ENCODE data around the gene TCEA2. TPM values are rescaled to one million over a fixed set of nuclear protein-coding genes. Genes with fewer than 3 reads are reported as not detected.

TCEA2 gene
- total RNA-seq, 1 donor from 2014 or later = 123 TPM

DNA sequence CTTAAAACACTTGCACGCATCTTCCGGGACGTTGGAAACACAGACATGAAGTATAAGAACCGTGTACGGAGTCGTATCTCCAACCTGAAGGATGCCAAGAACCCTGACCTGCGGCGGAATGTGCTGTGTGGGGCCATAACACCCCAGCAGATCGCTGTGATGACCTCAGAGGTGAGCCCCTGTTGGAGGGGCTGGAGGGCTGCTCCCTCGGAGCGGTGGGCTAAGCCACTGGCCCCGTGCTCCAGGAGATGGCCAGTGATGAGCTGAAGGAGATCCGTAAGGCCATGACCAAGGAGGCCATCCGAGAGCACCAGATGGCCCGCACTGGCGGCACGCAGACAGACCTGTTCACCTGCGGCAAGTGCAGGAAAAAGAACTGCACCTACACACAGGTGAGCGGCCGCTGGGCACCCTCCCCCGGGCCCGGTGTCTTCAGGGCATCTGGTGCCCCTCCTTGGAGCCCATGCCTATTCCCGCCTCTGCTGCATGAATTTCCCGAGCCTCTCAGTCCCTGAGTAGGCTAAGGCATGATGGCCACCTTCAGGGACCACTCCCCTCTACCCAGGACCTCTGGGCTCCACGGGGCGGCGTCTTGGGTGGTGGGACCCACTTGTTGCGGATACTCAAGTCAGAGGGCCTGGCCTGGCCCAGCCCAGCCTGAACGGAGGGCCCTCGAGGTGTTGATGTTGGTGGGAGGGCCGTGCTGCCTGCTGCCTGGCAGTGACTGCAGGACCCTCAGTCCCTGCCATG, 7.4 kb downstream of the TCEA2 start:
- DNase-seq (ENCODE audit: low spot score) = no peak
- Mint-ChIP-seq H3K4me1 (ENCODE audit: unreplicated experiment) (peaks cover 10% of the 10 kb centered on the region), H3K27ac (ENCODE audit: unreplicated experiment) (no peak overlapping the region), H3K9me3 (ENCODE audit: unreplicated experiment) (no peaks in the 10 kb centered on the region), H3K27me3 (ENCODE audit: unreplicated experiment) (peaks cover 9% of the 10 kb centered on the region), H3K4me3 (ENCODE audit: unreplicated experiment) (no peak overlapping the region), H3K36me3 (ENCODE audit: low read depth, unreplicated experiment) (no peaks in the 10 kb centered on the region)
- TF ChIP-seq CTCF (IDR thresholded peaks at IDR 0.05; ENCODE audit: unreplicated experiment) = no peak

- DNase-seq (ENCODE audit: low spot score) = no peak
- no peak for TF ChIP-seq CTCF (IDR thresholded peaks at IDR 0.05; ENCODE audit: unreplicated experiment)
- H3K27me3 Mint-ChIP-seq (ENCODE audit: unreplicated experiment) = peaks cover 7% of the 10 kb centered on the region
- H3K4me1 Mint-ChIP-seq (ENCODE audit: unreplicated experiment) = peaks cover 3% of the 10 kb centered on the region
- H3K27ac Mint-ChIP-seq (ENCODE audit: unreplicated experiment) = no peak overlapping the region
- no peaks in the 10 kb centered on the region for H3K36me3 Mint-ChIP-seq (ENCODE audit: low read depth, unreplicated experiment)
- H3K9me3 Mint-ChIP-seq (ENCODE audit: unreplicated experiment) = no peaks in the 10 kb centered on the region
- H3K4me3 Mint-ChIP-seq (ENCODE audit: unreplicated experiment) = no peak overlapping the region
Observed at GRCh38 chr20:64071341-64072332, 8.6 kb downstream of the TCEA2 start.

DNA sequence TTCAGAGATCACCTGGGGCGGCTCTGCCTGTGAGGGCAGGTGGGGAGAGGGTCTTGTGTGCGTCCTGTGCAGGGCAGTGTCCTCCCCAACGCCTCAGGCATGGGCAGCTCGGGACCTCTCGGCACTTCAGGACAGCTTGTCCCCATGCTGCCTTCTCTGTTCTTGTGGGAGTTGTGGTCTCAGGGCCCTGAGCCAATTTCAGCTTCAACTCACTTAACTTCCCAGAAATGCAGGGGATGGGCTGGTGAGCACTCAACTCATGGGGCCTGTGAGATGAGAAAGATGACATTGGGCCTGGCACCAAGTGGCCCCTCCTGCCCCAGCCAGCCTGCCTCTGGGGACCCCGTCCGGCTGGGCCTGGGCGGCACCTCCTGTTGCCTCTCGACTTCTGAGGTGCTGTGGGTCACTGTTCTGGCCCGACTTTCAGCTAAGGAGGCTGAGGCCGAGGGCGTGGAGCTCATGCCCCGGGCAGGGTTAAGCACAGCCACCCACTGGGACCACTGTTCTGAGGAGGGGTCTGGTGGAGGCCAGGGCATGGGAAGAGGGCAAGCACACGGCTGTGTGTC, 9.6 kb downstream of the TCEA2 start:
- no peak overlapping the region for H3K27ac Mint-ChIP-seq (ENCODE audit: unreplicated experiment)

GRCh38 chr20:64073476-64074183, 10.6 kb downstream of the TCEA2 start:
- Mint-ChIP-seq H3K4me3 (ENCODE audit: unreplicated experiment) (no peak overlapping the region), H3K9me3 (ENCODE audit: unreplicated experiment) (no peaks in the 10 kb centered on the region), H3K4me1 (ENCODE audit: unreplicated experiment) (no peaks in the 10 kb centered on the region), H3K36me3 (ENCODE audit: low read depth, unreplicated experiment) (no peaks in the 10 kb centered on the region), H3K27ac (ENCODE audit: unreplicated experiment) (no peak overlapping the region), H3K27me3 (ENCODE audit: unreplicated experiment) (peaks cover 5% of the 10 kb centered on the region)
- DNase-seq (ENCODE audit: low spot score) = no peak
- TF ChIP-seq CTCF (IDR thresholded peaks at IDR 0.05; ENCODE audit: unreplicated experiment) = no peak

More for the DNA sequence above, 9.6 kb downstream of the TCEA2 start:
- Mint-ChIP-seq H3K27me3 (ENCODE audit: unreplicated experiment) (peaks cover 7% of the 10 kb centered on the region), H3K36me3 (ENCODE audit: low read depth, unreplicated experiment) (no peaks in the 10 kb centered on the region), H3K9me3 (ENCODE audit: unreplicated experiment) (no peaks in the 10 kb centered on the region), H3K4me1 (ENCODE audit: unreplicated experiment) (no peaks in the 10 kb centered on the region), H3K4me3 (ENCODE audit: unreplicated experiment) (no peak overlapping the region)
- DNase-seq (ENCODE audit: low spot score) = no peak
- TF ChIP-seq CTCF (IDR thresholded peaks at IDR 0.05; ENCODE audit: unreplicated experiment) = no peak
